Measurements from ENCODE around the gene TNS1.
"Not testable (repeated sequence)": the region's sequence is repeated elsewhere in the genome, so short reads cannot be mapped to it uniquely, and the experiment has no call there.

GRCh38 chr2:217808967-217809366, 193.8 kb downstream of the TNS1 start:
- TF ChIP-seq CTCF, POLR2A (IDR thresholded peaks at IDR 0.05): not testable (repeated sequence)

All from thyroid gland (tissue), 4 donors.